Lower leg skin (tissue), 3 donors: ENCODE results near the gene BIN1.

ENCODE experiments used
- CTCF ChIP-seq, 3 donors: fragments of 450-650 bp; IDR thresholded peaks; one replicate each; pipeline ENCODE4 v1.5.1; 2016; ENCODE audit warnings: antibody characterized with exemption in 3 of 3, mild to moderate bottlenecking in 3 of 3, moderate library complexity in 2 of 3
- POLR2A ChIP-seq, 2 donors: fragments of 450-650 bp; IDR thresholded peaks; one replicate each; pipeline ENCODE4 v1.6.1; 2016 to 2017; ENCODE audit warnings: antibody characterized with exemption in 2 of 2, mild to moderate bottlenecking in 1 of 2, moderate library complexity in 1 of 2

- no peak for TF ChIP-seq POLR2A (IDR thresholded peaks at IDR 0.05)
- TF ChIP-seq CTCF (IDR thresholded peaks at IDR 0.05): no peak
These were observed 43.0 kb downstream of the BIN1 start for GRCh38 chr2:127063701-127064590.
